Peyer's patch (tissue), 4 donors: ENCODE measurements around the gene BST1. TPM values are rescaled to one million over a fixed set of nuclear protein-coding genes. Genes with fewer than 3 reads are reported as not detected.

Experiments used
- DNase-seq, 3 donors: peaks; one replicate each; pipeline ENCODE4 v3.0.0-alpha.2; 2017 to 2019
- H3K27ac ChIP-seq, 4 donors: fragments of 200-600 bp; sonication (generic); one replicate each; pipeline ENCODE4 v1.5.1; 2016 to 2019
- H3K27me3 ChIP-seq, 2 donors: fragments of 200-600 bp; sonication (generic); one replicate each; pipeline ENCODE4 v1.5.1; 2019
- H3K36me3 ChIP-seq, 3 donors: fragments of 200-600 bp; sonication (generic); one replicate each; pipeline ENCODE4 v1.5.1; 2016 to 2019
- H3K4me1 ChIP-seq, 4 donors: fragments of 200-600 bp; sonication (generic); one replicate each; pipeline ENCODE4 v1.5.1; 2016 to 2019
- H3K4me3 ChIP-seq, 4 donors: fragments of 200-600 bp; sonication (generic); 1 replicate in 3 of 4; 2 replicates in 1 of 4; pipeline ENCODE4 v1.5.1; 2016 to 2019; ENCODE audit warnings: mild to moderate bottlenecking in 1 of 4
- H3K9me3 ChIP-seq, 4 donors: fragments of 200-600 bp; sonication (generic); one replicate each; pipeline ENCODE4 v1.5.1; 2016 to 2019; ENCODE audit warnings: mild to moderate bottlenecking in 1 of 4
- POLR2A ChIP-seq, 2 donors: fragments of 450-650 bp; IDR thresholded peaks; one replicate each; pipeline ENCODE4 v1.5.1; 2017; ENCODE audit warnings: antibody characterized with exemption in 2 of 2, mild to moderate bottlenecking in 2 of 2, moderate library complexity in 2 of 2
- total RNA-seq, 4 donors: library from RNA; depleted of rRNA; stranded (reverse); fragments of >200 nt; gene quantifications; one replicate each; pipeline ENCODE4 v1.1.0, GENCODE V29; 2016
- TF ChIP-seq, protein P1 (sequence below), 6 experiments: fragments of 450-650 bp in 4 of 6; fragments of 200-600 bp in 2 of 6; sonication (generic) in 1 of 6; IDR thresholded peaks; one replicate each; pipeline ENCODE4 v1.5.1; 2017 to 2019; ENCODE audit warnings: antibody characterized with exemption in 6 of 6, mild to moderate bottlenecking in 3 of 6, moderate library complexity in 1 of 6

The BST1 gene
- total RNA-seq, 4 donors from 2014 or later = 7.4 to 62.5 (median 40.2) TPM

DNA sequence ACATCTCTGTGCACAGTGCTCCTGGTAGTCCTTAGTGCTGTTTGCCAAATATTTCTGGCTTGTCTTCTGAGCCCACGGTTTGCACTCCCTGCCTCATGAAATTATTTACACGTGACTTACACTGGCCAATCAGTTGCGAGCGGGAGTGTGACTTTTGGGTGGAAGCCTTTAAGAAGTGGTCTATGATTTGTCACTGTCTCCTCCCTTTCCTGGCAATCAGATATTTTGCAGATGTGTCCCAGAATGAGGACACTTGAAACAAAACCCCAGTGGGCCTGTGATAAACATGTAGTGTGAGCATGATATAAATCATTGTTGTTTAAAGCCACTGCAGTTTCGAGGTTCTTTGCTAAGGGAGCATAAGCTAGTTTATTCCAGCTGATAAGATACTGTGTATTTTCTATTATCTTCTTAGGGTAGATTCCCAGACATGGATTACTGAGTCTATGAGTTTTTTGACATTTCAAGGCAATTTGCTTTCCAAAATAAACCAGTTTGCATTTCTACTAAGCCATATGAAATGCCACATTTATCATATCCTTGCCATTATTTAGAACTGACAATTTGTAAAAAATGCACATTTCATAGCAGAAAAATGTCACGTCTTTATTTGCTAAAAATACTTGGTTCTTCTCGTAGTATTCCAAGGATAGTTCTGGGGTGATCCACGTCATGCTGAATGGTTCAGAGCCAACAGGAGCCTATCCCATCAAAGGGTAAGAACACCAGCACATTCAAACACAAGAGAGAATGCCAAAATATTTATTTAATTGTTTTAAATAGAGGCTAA lies 12.0 kb downstream of the BST1 start:
- Histone ChIP-seq H3K4me3 (no peak overlapping the region), H3K4me1 (peaks cover 0 to 9% (median 0%) of the 10 kb centered on the region in 4 donors), H3K27me3 (no peaks in the 10 kb centered on the region), H3K27ac (no peak overlapping the region), H3K36me3 (peaks cover 0 to 11% (median 0%) of the 10 kb centered on the region in 3 donors), H3K9me3 (no peaks in the 10 kb centered on the region)
- TF ChIP-seq, protein P1, sequence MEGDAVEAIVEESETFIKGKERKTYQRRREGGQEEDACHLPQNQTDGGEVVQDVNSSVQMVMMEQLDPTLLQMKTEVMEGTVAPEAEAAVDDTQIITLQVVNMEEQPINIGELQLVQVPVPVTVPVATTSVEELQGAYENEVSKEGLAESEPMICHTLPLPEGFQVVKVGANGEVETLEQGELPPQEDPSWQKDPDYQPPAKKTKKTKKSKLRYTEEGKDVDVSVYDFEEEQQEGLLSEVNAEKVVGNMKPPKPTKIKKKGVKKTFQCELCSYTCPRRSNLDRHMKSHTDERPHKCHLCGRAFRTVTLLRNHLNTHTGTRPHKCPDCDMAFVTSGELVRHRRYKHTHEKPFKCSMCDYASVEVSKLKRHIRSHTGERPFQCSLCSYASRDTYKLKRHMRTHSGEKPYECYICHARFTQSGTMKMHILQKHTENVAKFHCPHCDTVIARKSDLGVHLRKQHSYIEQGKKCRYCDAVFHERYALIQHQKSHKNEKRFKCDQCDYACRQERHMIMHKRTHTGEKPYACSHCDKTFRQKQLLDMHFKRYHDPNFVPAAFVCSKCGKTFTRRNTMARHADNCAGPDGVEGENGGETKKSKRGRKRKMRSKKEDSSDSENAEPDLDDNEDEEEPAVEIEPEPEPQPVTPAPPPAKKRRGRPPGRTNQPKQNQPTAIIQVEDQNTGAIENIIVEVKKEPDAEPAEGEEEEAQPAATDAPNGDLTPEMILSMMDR (IDR thresholded peaks at IDR 0.05) = no peak
- TF ChIP-seq POLR2A (IDR thresholded peaks at IDR 0.05) = no peak
- DNase-seq = no peak

DNA sequence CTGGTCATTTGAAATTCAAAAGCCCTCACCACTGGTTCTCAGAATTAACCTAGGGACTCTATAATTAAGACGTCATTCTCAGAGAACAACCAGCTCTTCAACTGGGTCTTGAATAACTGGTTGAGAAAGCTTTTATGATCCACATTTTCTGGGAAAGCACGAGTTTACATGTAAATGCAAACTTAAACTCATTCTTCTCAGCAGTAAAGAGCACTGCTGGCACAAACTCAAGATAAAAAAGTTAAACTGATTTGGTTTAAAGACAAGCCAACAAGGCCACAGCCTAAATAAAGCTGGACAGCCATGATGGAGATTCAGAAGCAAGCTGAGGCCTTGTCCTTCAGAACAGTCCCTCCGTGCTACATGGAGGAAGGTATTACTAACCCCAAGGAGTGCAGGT lies 13.2 kb downstream of the BST1 start:
- H3K9me3 ChIP-seq = no peaks in the 10 kb centered on the region
- no peak for DNase-seq
- no peaks in the 10 kb centered on the region for H3K27me3 ChIP-seq
- H3K27ac ChIP-seq = no peak overlapping the region
- H3K4me3 ChIP-seq = no peak overlapping the region
- peaks cover 0 to 11% (median 0%) of the 10 kb centered on the region in 3 donors for H3K36me3 ChIP-seq
- peaks cover 0 to 9% (median 0%) of the 10 kb centered on the region in 4 donors for H3K4me1 ChIP-seq
- TF ChIP-seq, protein P1 (IDR thresholded peaks at IDR 0.05) = no peak
- no peak for TF ChIP-seq POLR2A (IDR thresholded peaks at IDR 0.05)

DNA sequence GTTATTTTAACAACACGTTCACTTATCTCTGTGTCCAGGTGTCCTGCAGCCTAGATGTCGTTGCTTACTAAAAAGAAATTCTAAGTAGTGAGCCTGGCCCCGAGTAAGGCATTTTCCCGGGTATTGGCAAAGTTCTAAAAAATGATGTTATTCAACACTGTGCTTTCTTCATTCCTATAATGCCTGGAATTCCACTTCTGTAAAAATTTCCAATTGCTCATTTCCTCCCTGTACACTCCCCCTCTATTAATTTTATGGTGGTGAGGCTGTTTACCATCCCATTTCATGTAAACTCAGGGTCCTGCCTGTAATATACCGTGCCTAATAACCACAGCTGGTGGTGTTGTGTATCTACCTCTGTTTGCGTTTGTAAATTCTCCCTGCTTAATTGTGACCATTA lies 14.2 kb downstream of the BST1 start:
- Histone ChIP-seq H3K4me3 (no peak overlapping the region), H3K27ac (no peak overlapping the region), H3K36me3 (peaks cover 0 to 5% (median 0%) of the 10 kb centered on the region in 3 donors), H3K9me3 (no peaks in the 10 kb centered on the region), H3K27me3 (no peaks in the 10 kb centered on the region), H3K4me1 (peaks cover 0 to 9% (median 0%) of the 10 kb centered on the region in 4 donors)
- TF ChIP-seq, protein P1 (IDR thresholded peaks at IDR 0.05) = no peak
- no peak for TF ChIP-seq POLR2A (IDR thresholded peaks at IDR 0.05)
- DNase-seq = no peak

DNA sequence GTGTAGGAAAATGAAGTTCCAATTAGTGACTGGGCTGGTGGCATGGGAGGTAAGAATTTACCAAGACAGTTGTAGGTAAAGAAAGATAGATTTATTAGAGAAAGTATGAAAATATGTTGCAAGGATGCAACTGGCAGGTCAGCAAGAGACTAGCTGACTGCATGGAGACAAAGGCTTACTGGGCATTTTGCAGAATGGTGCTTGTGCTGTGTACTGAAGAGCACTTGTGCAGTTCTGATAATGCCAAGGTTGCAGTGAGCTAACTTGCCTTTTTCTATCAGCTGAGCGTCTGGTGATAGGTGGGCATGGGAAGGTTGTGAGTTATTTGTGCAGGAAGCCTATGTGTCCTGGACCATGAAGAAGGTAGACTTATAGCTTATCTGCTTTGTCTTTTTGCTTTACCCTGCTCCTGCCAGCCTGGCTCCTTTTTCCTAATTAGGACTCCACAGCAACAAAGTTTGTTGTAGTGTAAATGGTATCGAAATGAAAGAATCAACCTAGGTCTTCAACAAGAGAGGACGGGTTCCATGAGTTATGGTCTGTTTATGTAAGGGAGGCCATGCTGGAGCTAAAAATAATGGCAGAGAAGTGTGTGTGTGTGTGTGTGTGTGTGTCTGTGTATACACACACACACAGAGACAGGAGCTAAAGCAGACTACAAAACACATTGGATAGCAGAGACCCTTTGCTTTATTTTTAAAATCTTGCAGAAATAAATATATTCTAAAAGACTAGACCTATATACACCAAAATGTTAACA lies 15.0 kb downstream of the BST1 start:
- DNase-seq = no peak

DNA sequence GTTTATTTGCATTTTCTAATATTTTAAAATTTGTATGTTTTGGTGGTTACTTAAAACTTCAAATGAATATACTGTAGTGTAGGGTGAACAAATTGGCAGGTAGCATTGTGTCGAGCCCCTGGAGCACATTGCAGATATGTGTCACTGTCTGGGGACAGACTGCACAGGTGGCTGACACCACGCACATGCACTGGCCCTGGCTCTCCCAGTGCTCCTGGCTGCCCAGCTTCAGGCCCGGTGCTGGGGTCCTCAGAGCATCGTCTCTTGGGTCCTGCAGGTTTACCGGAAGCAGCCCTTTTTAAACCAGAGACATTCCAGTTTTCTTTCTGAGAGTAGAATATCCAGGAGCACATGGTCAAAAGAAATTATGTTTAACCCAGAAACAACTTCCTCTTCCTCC lies 15.6 kb downstream of the BST1 start:
- Histone ChIP-seq H3K4me3 (no peak overlapping the region), H3K4me1 (peaks cover 0 to 9% (median 0%) of the 10 kb centered on the region in 4 donors), H3K27me3 (no peaks in the 10 kb centered on the region), H3K27ac (no peak overlapping the region), H3K9me3 (no peaks in the 10 kb centered on the region), H3K36me3 (no peaks in the 10 kb centered on the region)
- DNase-seq = no peak
- TF ChIP-seq, protein P1 (IDR thresholded peaks at IDR 0.05) = no peak
- no peak for TF ChIP-seq POLR2A (IDR thresholded peaks at IDR 0.05)

More for the DNA sequence above, 15.0 kb downstream of the BST1 start:
- TF ChIP-seq, protein P1 (IDR thresholded peaks at IDR 0.05) = no peak
- TF ChIP-seq POLR2A (IDR thresholded peaks at IDR 0.05) = no peak
- no peak overlapping the region for H3K27ac ChIP-seq
- H3K36me3 ChIP-seq = no peaks in the 10 kb centered on the region
- H3K9me3 ChIP-seq = no peaks in the 10 kb centered on the region
- H3K27me3 ChIP-seq = no peaks in the 10 kb centered on the region
- H3K4me3 ChIP-seq = no peak overlapping the region
- H3K4me1 ChIP-seq = peaks cover 0 to 9% (median 0%) of the 10 kb centered on the region in 4 donors
